Endothelial cell of umbilical vein (primary cell): ENCODE data around the gene RALBP1. TPM values are rescaled to one million over a fixed set of nuclear protein-coding genes. Genes with fewer than 3 reads are reported as not detected.

Source experiments
- BruUV-seq: library from RNA; stranded (reverse); fragments of 400-500 nt; replicated peaks from 2 replicates; lab custom pipeline; 2021; lab: Mats Ljungman, UMichigan
- CTCF ChIA-PET: fragments of 300-600, 350-600 bp; sonication (Branson Sonifier 250); formaldehyde crosslinking; loops from one replicate; lab custom pipeline; 2021; ENCODE audit warnings: antibody characterized with exemption, inconsistent platforms; lab: Charles Lee
- POLR2A ChIA-PET: fragments of 300-600, 350-600 bp; sonication (Branson Sonifier 250); formaldehyde crosslinking; loops from one replicate; lab custom pipeline; 2021; ENCODE audit warnings: antibody characterized with exemption, inconsistent platforms; lab: Charles Lee
- DNase-seq: peaks from one replicate; pipeline ENCODE4 v3.0.0-alpha.2; 2011; ENCODE audit warnings: low read depth, low spot score
- FAIRE-seq: peaks from 2 replicates; lab custom pipeline; 2011; peaks lifted over from hg19 to GRCh38; lab: Jason Lieb, UNC
- H2AFZ ChIP-seq: 2 replicates; pipeline ENCODE4 v1.6.0; 2012; ENCODE audit warnings: low read depth, low read length, control low read depth, inconsistent platforms
- H3K27ac ChIP-seq: 2 replicates; pipeline ENCODE4 v1.5.1; 2011; ENCODE audit warnings: low read depth, mild to moderate bottlenecking, control low read depth, low read length, moderate library complexity; ENCODE audit not compliant: insufficient read depth
- H3K27me3 ChIP-seq, 2 experiments: 2 replicates each; pipeline versions ENCODE4 v1.6.0 to v1.6.1; 2011; ENCODE audit warnings: low read length in 2 of 2, mixed read lengths in 1 of 2; ENCODE audit not compliant: control insufficient read depth in 2 of 2, insufficient read depth in 2 of 2
- H3K36me3 ChIP-seq, 2 experiments: 2 replicates in 1 of 2; 3 replicates in 1 of 2; pipeline ENCODE4 v1.5.1; 2011; ENCODE audit warnings: low read length in 2 of 2, mild to moderate bottlenecking in 1 of 2, moderate library complexity in 1 of 2; ENCODE audit not compliant: control insufficient read depth in 2 of 2, insufficient read depth in 2 of 2; ENCODE audit errors: extremely low read depth in 1 of 2
- H3K4me1 ChIP-seq: 3 replicates; pipeline ENCODE4 v1.5.1; 2011; ENCODE audit warnings: mild to moderate bottlenecking, low read length; ENCODE audit not compliant: control insufficient read depth, insufficient read depth; ENCODE audit errors: extremely low read depth
- H3K4me2 ChIP-seq: 2 replicates; pipeline ENCODE4 v1.6.1; 2011; ENCODE audit warnings: low read length, control low read depth, mixed read lengths; ENCODE audit not compliant: insufficient read depth
- H3K4me3 ChIP-seq, 3 experiments: fragments of 200-600 bp in 1 of 3; sonication (generic), shearing (Covaris generic) in 1 of 3; replicated peaks in 1 of 3; 2 replicates each; pipeline ENCODE4 v1.5.1; 2011 to 2016; ENCODE audit warnings: control low read depth in 3 of 3, low read length in 3 of 3, mild to moderate bottlenecking in 2 of 3, inconsistent platforms in 1 of 3, low read depth in 1 of 3, moderate library complexity in 1 of 3; ENCODE audit not compliant: insufficient read depth in 1 of 3
- H3K79me2 ChIP-seq: 2 replicates; pipeline ENCODE4 v1.6.0; 2012; ENCODE audit warnings: low read length, inconsistent platforms; ENCODE audit not compliant: control insufficient read depth, insufficient read depth
- H3K9ac ChIP-seq: replicated peaks from 2 replicates; pipeline ENCODE3; 2011; ENCODE audit warnings: low read length, control low read depth; ENCODE audit not compliant: insufficient read depth; ENCODE audit errors: extremely low read depth
- H3K9me1 ChIP-seq: replicated peaks from 3 replicates; pipeline ENCODE4 v1.6.0; 2011; ENCODE audit warnings: mild to moderate bottlenecking, low read length; ENCODE audit not compliant: control insufficient read depth, insufficient read depth; ENCODE audit errors: extremely low read depth
- H3K9me3 ChIP-seq: replicated peaks from 2 replicates; pipeline ENCODE4 v1.5.1; 2012; ENCODE audit warnings: low read length, inconsistent platforms; ENCODE audit not compliant: control insufficient read depth, insufficient read depth
- H4K20me1 ChIP-seq: replicated peaks from 2 replicates; pipeline ENCODE3; 2011; ENCODE audit warnings: mild to moderate bottlenecking, low read length; ENCODE audit not compliant: control insufficient read depth, insufficient read depth; ENCODE audit errors: extremely low read depth
- CTCF ChIP-seq, 2 donors: IDR thresholded peaks; 1 replicate in 1 of 2; 2 replicates in 1 of 2; pipeline ENCODE4 v1.5.1; 2011; ENCODE audit warnings: low read length in 2 of 2, mild to moderate bottlenecking in 2 of 2, moderate library complexity in 2 of 2, control low read depth in 1 of 2, inconsistent platforms in 1 of 2, low read depth in 1 of 2; ENCODE audit not compliant: insufficient read depth in 1 of 2; ENCODE audit errors: extremely low read depth in 1 of 2
- EZH2 ChIP-seq: IDR thresholded peaks from 2 replicates; pipeline ENCODE4 v1.6.1; 2012; ENCODE audit warnings: borderline replicate concordance, low read depth, mild to moderate bottlenecking, moderate library complexity, low read length, inconsistent platforms; ENCODE audit not compliant: severe bottlenecking
- FOS ChIP-seq: IDR thresholded peaks from 2 replicates; pipeline ENCODE4 v1.6.1; 2011; ENCODE audit warnings: mild to moderate bottlenecking, low read length, moderate library complexity, borderline replicate concordance; ENCODE audit not compliant: insufficient read depth
- GATA2 ChIP-seq: IDR thresholded peaks from 2 replicates; pipeline ENCODE4 v1.7.0; 2011; ENCODE audit warnings: low read depth, mild to moderate bottlenecking, moderate library complexity, mixed read lengths, low read length; ENCODE audit not compliant: insufficient read length, insufficient read depth
- JUN ChIP-seq: IDR thresholded peaks from 2 replicates; pipeline ENCODE4 v1.6.1; 2011; ENCODE audit warnings: borderline replicate concordance, low read depth; ENCODE audit not compliant: insufficient read length, insufficient read depth
- MAX ChIP-seq: IDR thresholded peaks from 2 replicates; pipeline ENCODE4 v1.6.1; 2011; ENCODE audit not compliant: insufficient read depth, insufficient read length
- MYC ChIP-seq: IDR thresholded peaks from one replicate; pipeline ENCODE4 v1.6.1; 2011; ENCODE audit warnings: mild to moderate bottlenecking, low read depth, low read length
- POLR2A ChIP-seq: IDR thresholded peaks from 2 replicates; pipeline ENCODE4 v1.6.1; 2012; ENCODE audit warnings: low read depth, mild to moderate bottlenecking, control low read depth, low read length
- POLR2AphosphoS5 ChIP-seq: IDR thresholded peaks from 2 replicates; pipeline ENCODE4 v1.6.1; 2012; ENCODE audit warnings: low read depth, mild to moderate bottlenecking, control low read depth, low read length, moderate library complexity; ENCODE audit not compliant: insufficient read depth
- dilution Hi-C: fragments of 300-500 bp; cut with MboI; formaldehyde crosslinking; loops from one replicate; pipeline ENCODE4 v1.15.0; 2019; ENCODE audit warnings: low sequenced_read_pairs; ENCODE audit not compliant: extremely low pct_ligation_motif_present
- intact Hi-C: fragments of 100-400 bp; cut with micrococcal nuclease; formaldehyde crosslinking; loops from one replicate; pipeline ENCODE4 v1.10.0; 2022
- polyA plus RNA-seq, 4 experiments: library from polyadenylated mRNA; depleted of rRNA in 3 of 4; stranded (reverse) in 3 of 4; unstranded in 1 of 4; fragments of >200 nt; gene quantifications; 2 replicates each; pipeline versions ENCODE4 v1.2.1 to v1.2.3, GENCODE V29; 2011 to 2012; ENCODE audit warnings: missing spikeins in 1 of 4
- total RNA-seq: library from RNA; stranded (reverse); gene quantifications from 2 replicates; pipeline ENCODE4 v1.2.3, GENCODE V29; 2021

RALBP1 gene
- total and polyA plus RNA-seq, 2 donors (not counting 3 experiments of a cell fraction or from before 2014, with no cell fraction given): 55.8 to 68.4 TPM

- H3K27me3 ChIP-seq: no peaks in the 10 kb centered on the region
Measured at GRCh38 chr18:9478545-9478944, 3.2 kb downstream of the RALBP1 start.

GRCh38 chr18:9482790-9483189 lies 7.5 kb downstream of the RALBP1 start:
- ChIA-PET POLR2A (no interaction called here), CTCF (no interaction called here)
- Histone ChIP-seq H3K4me2 (no peak overlapping the region), H3K27ac (no peak overlapping the region), H3K4me1 (no peaks in the 10 kb centered on the region), H3K9me1 (peaks cover 3% of the 10 kb centered on the region), H4K20me1 (no peaks in the 10 kb centered on the region), H3K27me3 (no peaks in the 10 kb centered on the region), H3K36me3 (no peaks in the 10 kb centered on the region), H3K9ac (no peak overlapping the region), H3K79me2 (peaks cover 85% of the 10 kb centered on the region), H3K9me3 (no peaks in the 10 kb centered on the region), H3K4me3 (no peak overlapping the region), H2AFZ (no peak overlapping the region)
- intact Hi-C loops: no loop called here
- FAIRE-seq: no peak
- TF ChIP-seq JUN: no peak
- no peak for TF ChIP-seq POLR2AphosphoS5
- no peak for TF ChIP-seq MAX
- no peak for TF ChIP-seq GATA2
- no peak for TF ChIP-seq MYC
- TF ChIP-seq POLR2A: no peak
- no peak for TF ChIP-seq FOS
- no peak for TF ChIP-seq CTCF (IDR thresholded peaks at IDR 0.05; ENCODE audit: extremely low read depth in 1 of 2, insufficient read depth in 1 of 2, low read depth in 1 of 2, low read length in 2 of 2)
- no peak for TF ChIP-seq EZH2
- no peak for DNase-seq
- BruUV-seq: no TSS peak
- dilution Hi-C loops: no loop called here

More at GRCh38 chr18:9478545-9478944, 3.2 kb downstream of the RALBP1 start:
- no peaks in the 10 kb centered on the region for H3K36me3 ChIP-seq
- no peak for TF ChIP-seq JUN
- no peak for TF ChIP-seq FOS
- no peak for TF ChIP-seq MYC
- no peak for TF ChIP-seq POLR2AphosphoS5
- TF ChIP-seq GATA2: no peak
- no peak for TF ChIP-seq EZH2
- H3K9me1 ChIP-seq: peaks cover 3% of the 10 kb centered on the region
- no peaks in the 10 kb centered on the region for H3K9me3 ChIP-seq
- no peak overlapping the region for H3K27ac ChIP-seq
- no TSS peak for BruUV-seq
- intact Hi-C loops (loop anchor here (5.0 to 10.0 kb wide), 3 partner anchors 39 to 114 kb away; no protein-coding TSS in a partner anchor), dilution Hi-C loops (no loop called here)
- no peak overlapping the region for H3K9ac ChIP-seq
- H2AFZ ChIP-seq: no peak overlapping the region
- FAIRE-seq: no peak
- no peak overlapping the region for H3K4me3 ChIP-seq
- peaks cover 76% of the 10 kb centered on the region for H3K79me2 ChIP-seq
- ChIA-PET POLR2A (no interaction called here), CTCF (interaction anchor here (0.9 to 2.6 kb wide), 3 partner anchors 9 to 112 kb away, joined by 3 to 19 read pairs (median 4); no protein-coding TSS in a partner anchor)
- no peaks in the 10 kb centered on the region for H4K20me1 ChIP-seq
- no peak for DNase-seq
- peaks cover 14% of the 10 kb centered on the region for H3K4me1 ChIP-seq
- H3K4me2 ChIP-seq: no peak overlapping the region
